Tibial nerve (tissue), 4 donors: Measurements from ENCODE around the gene RNF208. TPM values are rescaled to one million over a fixed set of nuclear protein-coding genes. Genes with fewer than 3 reads are reported as not detected.
A peak's percentile ranks its signal among the peaks of the same experiment; 100 is the strongest.

Experiments
- DNase-seq, 2 donors: peaks; one replicate each; pipeline ENCODE4 v3.0.0-alpha.2; 2019; ENCODE audit warnings: low spot score in 2 of 2
- H3K27ac ChIP-seq, 4 donors: fragments of 200-600 bp; sonication (generic) in 3 of 4; one replicate each; pipeline ENCODE4 v1.5.1; 2017 to 2019; ENCODE audit warnings: mild to moderate bottlenecking in 1 of 4
- H3K27me3 ChIP-seq, 2 donors: fragments of 200-600 bp; sonication (generic) in 1 of 2; one replicate each; pipeline versions ENCODE4 v1.5.1 to v1.6.0; 2017 to 2019
- H3K36me3 ChIP-seq, 3 donors: fragments of 200-600 bp; sonication (generic); one replicate each; pipeline ENCODE4 v1.5.1; 2018 to 2019
- H3K4me1 ChIP-seq, 4 donors: fragments of 200-600 bp; sonication (generic) in 3 of 4; one replicate each; pipeline ENCODE4 v1.5.1; 2017 to 2019
- H3K4me3 ChIP-seq, 4 donors: fragments of 200-600 bp; sonication (generic) in 3 of 4; one replicate each; pipeline ENCODE4 v1.5.1; 2017 to 2019; ENCODE audit warnings: mild to moderate bottlenecking in 1 of 4, moderate library complexity in 1 of 4
- H3K9me3 ChIP-seq, 4 donors: fragments of 200-600 bp; sonication (generic) in 3 of 4; one replicate each; pipeline ENCODE4 v1.5.1; 2017 to 2019
- EP300 ChIP-seq, 2 donors: sonication (generic); formaldehyde crosslinking; IDR thresholded peaks; one replicate each; pipeline ENCODE4 v1.6.1; 2017; ENCODE audit warnings: antibody characterized with exemption in 2 of 2, mild to moderate bottlenecking in 1 of 2
- POLR2A ChIP-seq, 2 donors: fragments of 450-650 bp; IDR thresholded peaks; one replicate each; pipeline ENCODE4 v1.6.1; 2017; ENCODE audit warnings: antibody characterized with exemption in 2 of 2, mild to moderate bottlenecking in 2 of 2, moderate library complexity in 2 of 2
- WGBS, 2 donors: methylation state at CpG; one replicate each; pipeline ENCODE4 v1.1.5; 2018; 5-methylcytosine and 5-hydroxymethylcytosine counted together
- total RNA-seq, 4 donors: library from RNA; depleted of rRNA; stranded (reverse); fragments of >200 nt; gene quantifications; one replicate each; pipeline ENCODE4 v1.1.0, GENCODE V29; 2016
- TF ChIP-seq, protein P1 (sequence below), 5 experiments: fragments of 200-600 bp in 3 of 5; fragments of 450-650 bp in 2 of 5; sonication (generic) in 3 of 5; IDR thresholded peaks; one replicate each; pipeline ENCODE4 v1.5.1; 2016 to 2019; ENCODE audit warnings: antibody characterized with exemption in 5 of 5, mild to moderate bottlenecking in 3 of 5, moderate library complexity in 2 of 5

Gene RNF208
- total RNA-seq, 4 donors from 2014 or later, result 0.63 to 8.1 (median 1.5) TPM

DNA sequence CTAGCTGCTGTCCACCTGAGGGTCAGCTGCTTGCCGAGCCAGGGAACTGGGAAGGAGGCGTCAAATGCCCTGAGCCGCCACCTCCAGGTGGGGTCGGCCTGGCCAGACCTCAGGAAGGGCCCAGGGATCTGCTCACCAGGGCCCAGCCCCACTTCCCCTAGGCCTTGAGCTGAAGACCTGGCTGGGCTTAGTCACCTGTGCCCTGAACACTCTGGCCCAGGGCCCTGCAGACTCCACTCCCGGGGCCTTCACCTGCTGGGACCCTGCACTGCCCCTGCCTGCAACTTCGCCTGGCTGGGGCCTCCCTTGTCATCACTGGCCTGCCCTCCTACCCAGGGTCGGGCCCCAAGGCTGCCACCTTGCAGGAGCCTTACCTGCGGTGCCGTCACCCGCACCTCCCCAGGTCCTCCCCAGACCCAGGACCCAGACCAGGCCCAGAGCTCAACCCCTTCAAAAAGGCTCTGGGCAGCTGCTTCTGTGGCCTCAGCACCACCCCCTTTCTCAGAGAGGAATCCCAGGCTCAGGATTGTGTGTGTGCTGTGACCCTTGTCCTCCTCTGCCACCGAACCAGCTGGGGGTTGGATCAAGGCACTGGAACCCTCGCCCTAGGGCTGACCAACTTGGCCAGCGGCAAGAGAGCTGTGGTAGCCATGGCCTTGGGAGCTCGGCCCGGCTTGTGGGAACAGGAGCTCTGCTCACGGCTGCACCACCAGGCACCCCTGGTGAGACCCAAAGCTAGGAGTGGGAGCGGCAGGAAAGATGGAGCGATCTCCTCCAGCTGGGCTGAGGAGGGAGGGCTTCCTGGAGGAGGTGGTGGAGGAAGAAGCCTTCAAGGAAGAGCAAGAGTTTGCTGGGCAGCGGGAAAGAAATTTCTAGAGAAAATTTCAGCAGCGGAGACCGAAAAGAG lies 31.9 kb upstream of the RNF208 start:
- TF ChIP-seq POLR2A (IDR thresholded peaks at IDR 0.05) (no peak), EP300 (IDR thresholded peaks at IDR 0.05) (no peak)
- H3K9me3 ChIP-seq, result no peaks in the 10 kb centered on the region
- DNase-seq, result no peak
- H3K36me3 ChIP-seq, result peaks cover 0 to 26% (median 5%) of the 10 kb centered on the region in 3 donors
- H3K27me3 ChIP-seq, result no peaks in the 10 kb centered on the region
- 50 to 58% methylated on average over 16 to 18 of the region's 21 CpGs for WGBS, 2 donors
- H3K4me3 ChIP-seq, result peak overlapping the region; percentile 72 to 100 (median 89)
- H3K27ac ChIP-seq, result peak overlapping the region in 3 of 4 donors; percentile 84 to 87 (median 87)
- H3K4me1 ChIP-seq, result peaks cover 0 to 38% (median 22%) of the 10 kb centered on the region in 4 donors

DNA sequence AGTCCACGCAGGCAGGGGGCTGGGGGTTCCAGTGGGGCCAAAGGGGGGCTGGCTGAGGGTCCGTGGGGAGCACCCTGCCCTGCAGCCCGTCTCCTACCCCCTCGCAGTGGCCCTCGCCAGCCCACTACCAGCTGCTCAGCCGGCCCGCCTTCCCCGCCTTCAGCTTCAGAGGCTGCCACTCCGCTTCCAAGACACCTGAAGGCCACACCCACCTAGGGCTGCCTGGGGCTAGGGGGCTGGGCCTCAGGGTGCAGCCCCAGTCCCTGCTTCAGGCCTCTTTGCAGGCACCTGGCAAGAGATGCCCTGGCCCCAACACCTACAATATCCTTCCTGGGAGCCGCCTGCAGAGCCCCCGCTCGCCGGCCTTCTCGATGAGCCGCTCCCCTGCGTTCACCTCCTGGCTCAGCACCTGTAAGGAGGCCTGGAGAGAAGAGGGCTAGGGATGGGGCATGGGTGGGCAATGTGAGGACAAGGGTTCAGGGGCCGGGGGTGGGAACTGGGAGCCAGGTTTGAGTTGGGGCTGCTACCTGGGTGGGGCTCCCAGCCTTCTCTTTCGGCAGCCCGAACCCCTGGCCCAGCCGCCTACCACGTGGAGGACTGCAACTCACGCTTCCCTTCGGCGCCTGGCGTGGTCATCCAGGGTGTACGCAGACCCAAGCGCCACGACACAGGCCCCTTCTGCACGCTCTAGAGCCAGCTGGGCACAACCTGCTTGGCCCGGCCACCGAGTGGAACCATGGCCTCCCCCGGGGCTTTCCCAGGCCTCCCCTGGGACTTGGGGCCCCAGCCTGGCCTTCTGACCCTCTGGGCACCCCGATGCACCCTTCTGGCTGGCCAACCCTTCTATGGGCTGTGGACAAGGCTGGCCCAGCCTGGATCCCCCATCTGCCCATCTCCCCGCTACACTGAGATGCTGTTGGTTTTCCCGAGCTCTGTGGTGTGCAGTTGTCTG lies 30.8 kb upstream of the RNF208 start:
- no peak overlapping the region for H3K27ac ChIP-seq
- H3K4me1 ChIP-seq, result peaks cover 0 to 38% (median 22%) of the 10 kb centered on the region in 4 donors
- no peaks in the 10 kb centered on the region for H3K9me3 ChIP-seq
- TF ChIP-seq EP300 (IDR thresholded peaks at IDR 0.05), result no peak
- no peak for TF ChIP-seq POLR2A (IDR thresholded peaks at IDR 0.05)
- TF ChIP-seq, protein P1, sequence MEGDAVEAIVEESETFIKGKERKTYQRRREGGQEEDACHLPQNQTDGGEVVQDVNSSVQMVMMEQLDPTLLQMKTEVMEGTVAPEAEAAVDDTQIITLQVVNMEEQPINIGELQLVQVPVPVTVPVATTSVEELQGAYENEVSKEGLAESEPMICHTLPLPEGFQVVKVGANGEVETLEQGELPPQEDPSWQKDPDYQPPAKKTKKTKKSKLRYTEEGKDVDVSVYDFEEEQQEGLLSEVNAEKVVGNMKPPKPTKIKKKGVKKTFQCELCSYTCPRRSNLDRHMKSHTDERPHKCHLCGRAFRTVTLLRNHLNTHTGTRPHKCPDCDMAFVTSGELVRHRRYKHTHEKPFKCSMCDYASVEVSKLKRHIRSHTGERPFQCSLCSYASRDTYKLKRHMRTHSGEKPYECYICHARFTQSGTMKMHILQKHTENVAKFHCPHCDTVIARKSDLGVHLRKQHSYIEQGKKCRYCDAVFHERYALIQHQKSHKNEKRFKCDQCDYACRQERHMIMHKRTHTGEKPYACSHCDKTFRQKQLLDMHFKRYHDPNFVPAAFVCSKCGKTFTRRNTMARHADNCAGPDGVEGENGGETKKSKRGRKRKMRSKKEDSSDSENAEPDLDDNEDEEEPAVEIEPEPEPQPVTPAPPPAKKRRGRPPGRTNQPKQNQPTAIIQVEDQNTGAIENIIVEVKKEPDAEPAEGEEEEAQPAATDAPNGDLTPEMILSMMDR (IDR thresholded peaks at IDR 0.05), result no peak
- DNase-seq, result no peak
- no peaks in the 10 kb centered on the region for H3K27me3 ChIP-seq
- H3K36me3 ChIP-seq, result peaks cover 0 to 15% (median 5%) of the 10 kb centered on the region in 3 donors
- no peak overlapping the region for H3K4me3 ChIP-seq
- WGBS, 2 donors, result 81 to 92% methylated on average over 22 to 28 of the region's 35 CpGs

DNA sequence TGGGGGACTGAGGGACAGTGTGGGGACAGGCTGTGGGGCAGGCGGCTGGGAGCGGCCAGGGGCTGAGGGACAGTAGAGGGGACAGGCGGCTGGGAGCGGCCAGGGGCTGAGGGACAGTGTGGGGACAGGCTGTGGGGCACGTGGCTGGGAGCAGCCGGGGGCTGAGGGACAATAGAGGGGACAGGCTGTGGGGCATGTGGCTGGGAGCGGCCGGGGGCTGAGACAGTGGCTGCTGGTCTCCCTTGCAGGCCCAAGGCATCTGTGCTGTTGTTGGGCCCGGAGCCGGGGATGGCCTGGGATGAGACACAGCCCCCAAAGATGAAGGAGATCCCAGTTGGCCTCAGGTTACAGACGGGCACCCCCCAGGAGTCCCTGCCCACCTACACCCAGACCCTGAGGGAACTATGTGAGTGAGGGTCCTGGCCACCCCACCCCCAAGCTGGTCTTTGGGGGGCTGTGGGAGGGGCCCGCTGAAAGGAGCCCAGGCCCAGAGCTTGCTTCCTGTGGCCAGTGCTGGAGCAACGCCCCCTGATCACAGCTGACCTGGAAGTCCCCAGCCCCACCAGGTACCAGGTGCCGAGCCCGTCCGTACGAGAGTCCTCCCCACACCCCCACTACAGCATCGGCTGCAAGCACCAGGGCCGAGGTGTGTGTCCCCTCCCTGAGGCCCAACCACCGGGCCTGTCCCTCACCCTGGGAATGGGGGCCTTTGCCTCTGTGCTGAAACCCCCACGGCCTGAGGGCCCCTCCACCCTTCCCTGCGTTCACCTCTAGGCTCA lies 29.6 kb upstream of the RNF208 start:
- WGBS, 2 donors, result 76 to 84% methylated on average over 20 to 21 of the region's 22 CpGs
- H3K4me1 ChIP-seq, result peaks cover 0 to 31% (median 19%) of the 10 kb centered on the region in 4 donors

DNA sequence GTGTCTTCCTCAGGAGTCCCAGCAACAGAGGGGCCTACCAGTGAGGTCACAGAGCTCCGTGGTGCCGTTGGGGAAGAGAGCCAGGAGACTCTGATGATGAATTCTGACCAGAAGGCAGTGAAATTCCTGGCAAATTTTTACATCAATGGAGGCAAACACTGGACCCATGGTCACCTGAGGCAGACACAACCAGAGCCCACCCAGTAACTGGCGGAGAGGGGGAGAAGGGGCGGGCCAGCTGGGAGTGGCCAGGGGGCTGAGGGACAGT lies 29.1 kb upstream of the RNF208 start, which contains the start of gene STPG3:
Gene STPG3 (plus strand): TSS at position 93 of the 268 bp plus-strand sequence. CDS start 1 bp downstream, at position 94.
- H3K27me3 ChIP-seq, result no peaks in the 10 kb centered on the region

More for the DNA sequence above, 29.6 kb upstream of the RNF208 start:
- Histone ChIP-seq H3K4me3 (no peak overlapping the region), H3K36me3 (peaks cover 0 to 6% (median 0%) of the 10 kb centered on the region in 3 donors), H3K27ac (no peak overlapping the region), H3K27me3 (no peaks in the 10 kb centered on the region), H3K9me3 (no peaks in the 10 kb centered on the region)
- DNase-seq, result no peak
- TF ChIP-seq EP300 (IDR thresholded peaks at IDR 0.05), result no peak
- TF ChIP-seq, protein P1 (IDR thresholded peaks at IDR 0.05), result no peak
- no peak for TF ChIP-seq POLR2A (IDR thresholded peaks at IDR 0.05)

More for the DNA sequence above, 29.1 kb upstream of the RNF208 start, which contains the start of gene STPG3:
- Histone ChIP-seq H3K4me3 (no peak within 1 kb of the TSS), H3K27ac (no peak within 1 kb of the TSS), H3K36me3 (peaks cover 0 to under 1% (median 0%) of the 10 kb centered on the region in 3 donors), H3K9me3 (no peaks in the 10 kb centered on the region), H3K4me1 (peaks cover 0 to 26% (median 14%) of the 10 kb centered on the region in 4 donors)
- 51 to 62% methylated on average over 4 of the region's 4 CpGs for WGBS, 2 donors
- DNase-seq, result no peak
- TF ChIP-seq POLR2A (IDR thresholded peaks at IDR 0.05) (no peak), EP300 (IDR thresholded peaks at IDR 0.05) (no peak)
- TF ChIP-seq, protein P1 (IDR thresholded peaks at IDR 0.05), result no peak
